MM.1S (cell line): ENCODE measurements around the gene KRTAP5-3.

Experiments used
- EZH2 ChIP-seq: fragments of 300-600 bp; sonication (generic); optimal IDR thresholded peaks from 2 replicates; pipeline ENCODE3; 2017; ENCODE audit warnings: low read depth, mild to moderate bottlenecking, antibody characterized with exemption, low read length, mixed read lengths
- TF ChIP-seq, protein P1 (sequence below): fragments of 300-600 bp; sonication (generic); IDR thresholded peaks from 2 replicates; pipeline ENCODE4 v1.5.1; 2016; ENCODE audit warnings: antibody characterized with exemption, low read length, mixed read lengths

DNA sequence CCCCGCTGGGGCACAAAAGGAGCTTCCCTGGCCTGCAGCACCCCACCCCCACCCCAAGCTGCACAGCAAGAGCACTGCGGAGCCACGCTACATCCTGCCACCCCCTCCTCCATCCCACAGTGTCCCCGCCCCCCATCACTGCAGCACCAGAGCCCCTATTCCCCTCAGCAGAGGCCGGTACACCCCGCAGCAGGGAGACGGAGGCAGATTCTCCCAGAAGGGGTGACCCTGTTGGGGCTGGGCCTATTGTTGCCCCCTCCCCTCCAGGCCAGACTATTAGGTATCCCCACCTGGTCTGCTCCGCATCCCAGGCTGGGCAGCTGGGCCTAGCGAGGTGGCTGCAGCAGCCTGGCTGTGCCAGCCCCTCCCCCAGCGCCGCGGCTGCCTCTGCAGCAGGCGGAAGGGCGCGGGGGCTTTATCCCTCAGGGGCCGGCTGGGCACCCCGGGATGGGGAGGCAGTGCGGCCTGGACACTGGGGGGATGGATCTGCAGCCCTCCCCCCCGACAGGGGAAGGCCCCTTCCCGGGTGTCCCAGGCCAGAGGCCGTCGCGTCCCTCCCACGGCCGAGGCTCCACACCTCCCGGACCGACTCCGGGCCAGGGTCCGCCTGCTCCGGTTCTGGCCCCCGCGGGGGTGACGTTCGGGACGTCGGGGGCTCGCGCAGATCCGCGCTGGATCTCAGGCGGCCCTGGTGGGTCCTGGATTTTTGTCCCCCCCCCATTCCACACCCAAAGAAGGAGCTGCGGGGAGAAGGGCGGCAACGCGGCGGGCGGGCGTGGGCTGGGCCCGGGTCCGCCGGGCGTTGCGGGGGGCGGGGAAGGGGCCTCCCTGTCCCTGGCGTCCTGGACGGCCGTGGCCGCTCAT is 37.1 kb downstream of the KRTAP5-3 start:
- TF ChIP-seq, protein P1, sequence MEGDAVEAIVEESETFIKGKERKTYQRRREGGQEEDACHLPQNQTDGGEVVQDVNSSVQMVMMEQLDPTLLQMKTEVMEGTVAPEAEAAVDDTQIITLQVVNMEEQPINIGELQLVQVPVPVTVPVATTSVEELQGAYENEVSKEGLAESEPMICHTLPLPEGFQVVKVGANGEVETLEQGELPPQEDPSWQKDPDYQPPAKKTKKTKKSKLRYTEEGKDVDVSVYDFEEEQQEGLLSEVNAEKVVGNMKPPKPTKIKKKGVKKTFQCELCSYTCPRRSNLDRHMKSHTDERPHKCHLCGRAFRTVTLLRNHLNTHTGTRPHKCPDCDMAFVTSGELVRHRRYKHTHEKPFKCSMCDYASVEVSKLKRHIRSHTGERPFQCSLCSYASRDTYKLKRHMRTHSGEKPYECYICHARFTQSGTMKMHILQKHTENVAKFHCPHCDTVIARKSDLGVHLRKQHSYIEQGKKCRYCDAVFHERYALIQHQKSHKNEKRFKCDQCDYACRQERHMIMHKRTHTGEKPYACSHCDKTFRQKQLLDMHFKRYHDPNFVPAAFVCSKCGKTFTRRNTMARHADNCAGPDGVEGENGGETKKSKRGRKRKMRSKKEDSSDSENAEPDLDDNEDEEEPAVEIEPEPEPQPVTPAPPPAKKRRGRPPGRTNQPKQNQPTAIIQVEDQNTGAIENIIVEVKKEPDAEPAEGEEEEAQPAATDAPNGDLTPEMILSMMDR, result no peak
- no peak for TF ChIP-seq EZH2
